GM21576 (cell line): ENCODE results near the gene ATP8B4.
"Not testable (repeated sequence)": the region's sequence is repeated elsewhere in the genome, so short reads cannot be mapped to it uniquely, and the experiment has no call there.

ENCODE experiments used
- ATAC-seq: cut with Tn5 transposase; IDR thresholded peaks from one replicate; pipeline ENCODE4 v1.9.1; 2021; ENCODE audit warnings: mild to moderate bottlenecking, moderate library complexity; ENCODE audit not compliant: unreplicated experiment

ATP8B4 gene

GRCh38 chr15:49963033-49963772 is 155.8 kb downstream of the ATP8B4 start:
- not testable (repeated sequence) for ATAC-seq

GRCh38 chr15:49962044-49962602 is 156.9 kb downstream of the ATP8B4 start:
- ATAC-seq: no peak

GRCh38 chr15:49953421-49953820 is 165.6 kb downstream of the ATP8B4 start:
- ATAC-seq: no peak

GRCh38 chr15:49946681-49947080 is 172.4 kb downstream of the ATP8B4 start:
- ATAC-seq: no peak

GRCh38 chr15:49934487-49934886 is 184.5 kb downstream of the ATP8B4 start:
- ATAC-seq: no peak

- ATAC-seq: no peak
Observed at GRCh38 chr15:49927189-49927861, 191.7 kb downstream of the ATP8B4 start.

- no peak for ATAC-seq
Observed at GRCh38 chr15:49926740-49927139, 192.3 kb downstream of the ATP8B4 start.

GRCh38 chr15:49923671-49924070 is 195.4 kb downstream of the ATP8B4 start:
- no peak for ATAC-seq

- no peak for ATAC-seq
Observed at GRCh38 chr15:49919034-49919433, 200.0 kb downstream of the ATP8B4 start.

- ATAC-seq: no peak
Observed at GRCh38 chr15:49918121-49918520, 200.9 kb downstream of the ATP8B4 start.

GRCh38 chr15:49916998-49917397 is 202.0 kb downstream of the ATP8B4 start:
- no peak for ATAC-seq

GRCh38 chr15:49915822-49916221 is 203.2 kb downstream of the ATP8B4 start:
- no peak for ATAC-seq

GRCh38 chr15:49908933-49909295 is 210.1 kb downstream of the ATP8B4 start:
- ATAC-seq: no peak

GRCh38 chr15:49908236-49908932 is 210.6 kb downstream of the ATP8B4 start:
- no peak for ATAC-seq

GRCh38 chr15:49906966-49907365 is 212.1 kb downstream of the ATP8B4 start:
- no peak for ATAC-seq

- ATAC-seq: no peak
Observed at GRCh38 chr15:49905221-49905620, 213.8 kb downstream of the ATP8B4 start.

GRCh38 chr15:49904296-49904695 is 214.7 kb downstream of the ATP8B4 start:
- no peak for ATAC-seq

- ATAC-seq: no peak
Observed at GRCh38 chr15:49902685-49903501, 216.1 kb downstream of the ATP8B4 start.

GRCh38 chr15:49901996-49902684 is 216.9 kb downstream of the ATP8B4 start:
- no peak for ATAC-seq

GRCh38 chr15:49901321-49901720 is 217.7 kb downstream of the ATP8B4 start:
- no peak for ATAC-seq
